ENCODE data around the gene KIAA0319L. TPM values are rescaled to one million over a fixed set of nuclear protein-coding genes. Genes with fewer than 3 reads are reported as not detected.

Gene KIAA0319L
- total RNA-seq, 4 donors from 2014 or later, result 28.5 to 35.7 (median 32.7) TPM

DNA sequence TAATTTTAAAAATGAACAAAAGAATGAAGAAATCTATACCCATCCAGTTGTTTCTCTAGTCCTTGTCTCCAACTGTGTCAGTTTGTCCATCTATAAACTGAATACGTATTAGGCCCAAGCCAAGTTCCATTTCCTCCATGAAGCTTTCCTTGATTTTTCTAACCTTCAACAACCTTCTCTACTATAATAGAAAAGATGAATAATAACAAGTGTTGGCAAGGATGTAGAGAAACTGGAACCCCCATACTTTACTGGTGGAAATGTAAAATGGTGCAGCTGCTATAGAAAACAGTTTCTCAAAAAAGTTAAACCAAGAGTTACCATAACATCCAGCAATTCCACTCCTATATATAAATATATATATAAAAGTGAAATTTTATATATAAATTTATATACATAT lies 10.6 kb downstream of the KIAA0319L start:
- peaks cover 16 to 22% (median 20%) of the 10 kb centered on the region in 4 donors for H3K4me1 ChIP-seq
- no peak overlapping the region for H3K4me3 ChIP-seq
- WGBS, result 100% methylated on average over 1 of the region's 1 CpG
- no peaks in the 10 kb centered on the region for H3K9me3 ChIP-seq
- TF ChIP-seq POLR2A (IDR thresholded peaks at IDR 0.05; ENCODE audit: low read depth) (no peak), EP300 (IDR thresholded peaks at IDR 0.05) (no peak), POLR2AphosphoS5 (IDR thresholded peaks at IDR 0.05) (no peak)
- TF ChIP-seq, protein P1, sequence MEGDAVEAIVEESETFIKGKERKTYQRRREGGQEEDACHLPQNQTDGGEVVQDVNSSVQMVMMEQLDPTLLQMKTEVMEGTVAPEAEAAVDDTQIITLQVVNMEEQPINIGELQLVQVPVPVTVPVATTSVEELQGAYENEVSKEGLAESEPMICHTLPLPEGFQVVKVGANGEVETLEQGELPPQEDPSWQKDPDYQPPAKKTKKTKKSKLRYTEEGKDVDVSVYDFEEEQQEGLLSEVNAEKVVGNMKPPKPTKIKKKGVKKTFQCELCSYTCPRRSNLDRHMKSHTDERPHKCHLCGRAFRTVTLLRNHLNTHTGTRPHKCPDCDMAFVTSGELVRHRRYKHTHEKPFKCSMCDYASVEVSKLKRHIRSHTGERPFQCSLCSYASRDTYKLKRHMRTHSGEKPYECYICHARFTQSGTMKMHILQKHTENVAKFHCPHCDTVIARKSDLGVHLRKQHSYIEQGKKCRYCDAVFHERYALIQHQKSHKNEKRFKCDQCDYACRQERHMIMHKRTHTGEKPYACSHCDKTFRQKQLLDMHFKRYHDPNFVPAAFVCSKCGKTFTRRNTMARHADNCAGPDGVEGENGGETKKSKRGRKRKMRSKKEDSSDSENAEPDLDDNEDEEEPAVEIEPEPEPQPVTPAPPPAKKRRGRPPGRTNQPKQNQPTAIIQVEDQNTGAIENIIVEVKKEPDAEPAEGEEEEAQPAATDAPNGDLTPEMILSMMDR (IDR thresholded peaks at IDR 0.05), result no peak
- peaks cover 9 to 37% (median 15%) of the 10 kb centered on the region in 4 donors for H3K36me3 ChIP-seq
- intact Hi-C loops (cut with DNase I), result no loop called here
- H3K27ac ChIP-seq (replicated peaks in 1 of 4), result no peak overlapping the region
- DNase-seq (ENCODE audit: extremely low spot score), result no peak
- H3K27me3 ChIP-seq, result no peaks in the 10 kb centered on the region

DNA sequence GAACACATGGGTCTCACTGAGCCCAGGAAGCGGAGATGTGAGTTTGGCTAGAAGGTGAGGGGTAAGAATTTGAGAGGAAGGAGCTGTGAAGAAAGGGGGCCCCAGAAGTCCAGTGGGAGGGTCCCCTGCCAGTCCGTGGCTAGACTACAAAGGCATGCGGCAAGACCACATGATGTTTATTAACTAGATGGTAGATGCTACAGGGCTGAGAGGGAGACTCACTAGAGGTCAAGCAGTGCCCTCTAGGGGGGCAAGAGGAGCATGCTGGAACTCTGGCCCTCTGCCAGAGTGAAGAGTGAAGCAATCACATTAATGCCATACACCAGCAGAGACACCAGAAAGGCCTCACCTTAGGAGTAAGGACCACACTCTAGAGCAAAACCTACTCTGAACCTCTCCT lies 12.2 kb downstream of the KIAA0319L start:
- intact Hi-C loops (cut with DNase I), result no loop called here
- WGBS, result 78% methylated on average over 3 of the region's 3 CpGs
- peaks cover 31 to 37% (median 36%) of the 10 kb centered on the region in 4 donors for H3K4me1 ChIP-seq
- no peak overlapping the region for H3K4me3 ChIP-seq
- DNase-seq (ENCODE audit: extremely low spot score), result no peak
- no peaks in the 10 kb centered on the region for H3K27me3 ChIP-seq
- H3K9me3 ChIP-seq, result no peaks in the 10 kb centered on the region
- no peak for TF ChIP-seq EP300 (IDR thresholded peaks at IDR 0.05)
- TF ChIP-seq, protein P1 (IDR thresholded peaks at IDR 0.05), result peak in 2 of 3 experiments; percentile 11 to 21
- no peak for TF ChIP-seq POLR2A (IDR thresholded peaks at IDR 0.05; ENCODE audit: low read depth)
- peak in 1 of 2 donors; percentile 24 for TF ChIP-seq POLR2AphosphoS5 (IDR thresholded peaks at IDR 0.05)
- peaks cover 3 to 23% (median 7%) of the 10 kb centered on the region in 4 donors for H3K36me3 ChIP-seq
- no peak overlapping the region for H3K27ac ChIP-seq (replicated peaks in 1 of 4)

DNA sequence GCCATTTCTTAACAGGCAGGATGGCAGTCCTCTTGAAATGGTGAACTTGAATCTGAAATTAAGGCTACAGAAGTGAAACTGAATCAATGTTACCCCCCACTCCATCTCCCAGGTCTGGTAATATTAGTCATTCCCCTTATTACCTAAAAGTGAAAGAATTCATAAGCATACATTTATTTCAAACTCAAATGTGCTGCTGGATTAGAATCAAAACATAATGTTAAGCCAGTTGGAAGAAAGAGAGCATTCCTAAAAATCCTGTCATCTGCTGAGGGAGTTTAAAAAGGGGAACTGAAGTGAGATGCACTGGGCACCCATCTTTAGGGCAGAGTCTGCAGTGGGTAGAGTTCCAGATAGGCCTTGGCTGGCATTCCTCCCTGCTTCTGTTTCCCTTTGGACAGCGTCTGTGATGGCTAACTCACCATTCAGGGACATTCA lies 17.4 kb downstream of the KIAA0319L start:
- H3K27me3 ChIP-seq, result no peaks in the 10 kb centered on the region
- TF ChIP-seq, protein P1 (IDR thresholded peaks at IDR 0.05), result no peak
- no peak for TF ChIP-seq POLR2AphosphoS5 (IDR thresholded peaks at IDR 0.05)
- TF ChIP-seq POLR2A (IDR thresholded peaks at IDR 0.05; ENCODE audit: low read depth), result no peak
- no peak for TF ChIP-seq EP300 (IDR thresholded peaks at IDR 0.05)
- WGBS, result 0% methylated on average over 1 of the region's 1 CpG
- no peak overlapping the region for H3K4me3 ChIP-seq
- H3K27ac ChIP-seq (replicated peaks in 1 of 4), result peak overlapping the region; percentile 42 to 69 (median 58)
- no peaks in the 10 kb centered on the region for H3K9me3 ChIP-seq
- intact Hi-C loops (cut with DNase I), result no loop called here
- H3K4me1 ChIP-seq, result peaks cover 48 to 70% (median 63%) of the 10 kb centered on the region in 4 donors
- no peak for DNase-seq (ENCODE audit: extremely low spot score)
- H3K36me3 ChIP-seq, result no peaks in the 10 kb centered on the region

DNA sequence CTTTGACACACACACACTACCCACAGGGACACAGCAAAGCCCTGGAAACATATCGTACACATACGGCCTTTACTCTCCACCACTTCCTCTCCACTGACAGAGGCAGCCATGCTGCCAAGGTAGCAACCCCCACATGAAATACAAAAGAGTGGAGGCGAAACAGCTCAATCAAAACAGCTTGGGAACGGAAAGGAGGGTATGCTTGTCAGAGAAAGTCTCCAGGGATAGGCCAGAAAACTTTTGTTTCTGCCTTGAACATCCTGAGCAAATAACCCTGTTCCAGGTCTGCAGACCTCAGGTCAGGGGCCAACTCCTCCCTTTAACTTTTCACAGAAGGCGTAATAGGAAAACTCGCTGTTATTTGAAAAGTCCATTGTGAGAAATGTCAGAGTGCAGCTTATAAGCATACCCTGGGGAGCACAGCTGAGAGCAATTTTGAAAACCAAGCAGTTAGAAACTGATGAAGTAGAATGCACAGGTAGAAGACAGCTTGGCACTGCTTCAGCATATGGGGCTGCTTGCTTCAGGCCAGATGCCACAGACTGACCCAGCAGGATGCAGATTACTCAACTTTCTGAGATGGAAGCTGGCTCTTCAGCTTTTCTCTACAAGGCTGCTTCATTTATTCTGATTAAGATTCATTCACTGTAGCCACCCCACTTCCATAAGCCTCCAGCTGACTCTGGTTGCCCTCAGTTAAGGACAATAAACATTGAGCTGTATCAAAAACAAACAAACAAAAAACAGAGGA lies 18.0 kb downstream of the KIAA0319L start:
- intact Hi-C loops (cut with DNase I), result no loop called here
- peak overlapping the region; percentile 42 to 69 (median 58) for H3K27ac ChIP-seq (replicated peaks in 1 of 4)
- WGBS, result 49% methylated on average over 6 of the region's 6 CpGs
- TF ChIP-seq POLR2A (IDR thresholded peaks at IDR 0.05; ENCODE audit: low read depth), result no peak
- TF ChIP-seq POLR2AphosphoS5 (IDR thresholded peaks at IDR 0.05), result no peak
- TF ChIP-seq EP300 (IDR thresholded peaks at IDR 0.05), result no peak
- no peaks in the 10 kb centered on the region for H3K36me3 ChIP-seq
- H3K4me1 ChIP-seq, result peaks cover 48 to 67% (median 62%) of the 10 kb centered on the region in 4 donors
- DNase-seq (ENCODE audit: extremely low spot score), result no peak
- no peaks in the 10 kb centered on the region for H3K9me3 ChIP-seq
- no peaks in the 10 kb centered on the region for H3K27me3 ChIP-seq
- no peak overlapping the region for H3K4me3 ChIP-seq

DNA sequence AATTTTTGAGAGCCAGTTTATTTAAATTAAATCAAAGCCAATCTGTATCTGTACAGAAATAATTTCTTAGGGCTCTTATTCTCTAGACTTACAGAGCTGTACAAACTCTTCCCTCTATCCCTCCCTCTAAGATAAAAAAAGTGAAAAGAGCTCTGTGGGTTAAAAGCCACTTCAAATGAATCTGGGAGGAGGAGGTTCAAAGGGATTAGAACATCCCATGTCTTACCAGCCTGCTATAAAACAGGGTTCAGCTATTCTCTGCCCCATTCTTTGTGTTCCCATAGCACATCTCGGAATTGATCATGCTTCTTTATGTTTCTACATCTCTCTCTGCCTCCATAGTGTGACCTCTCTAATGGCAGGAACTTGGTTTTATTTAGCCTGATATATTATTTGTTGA lies 19.4 kb downstream of the KIAA0319L start:
- 100% methylated on average over 1 of the region's 1 CpG for WGBS
- Histone ChIP-seq H3K9me3 (no peaks in the 10 kb centered on the region), H3K27me3 (no peaks in the 10 kb centered on the region), H3K27ac (replicated peaks in 1 of 4) (peak overlapping the region; percentile 14 to 69 (median 28)), H3K36me3 (no peaks in the 10 kb centered on the region), H3K4me3 (no peak overlapping the region), H3K4me1 (peaks cover 62 to 81% (median 76%) of the 10 kb centered on the region in 4 donors)
- TF ChIP-seq, protein P1 (IDR thresholded peaks at IDR 0.05), result no peak
- no peak for TF ChIP-seq POLR2AphosphoS5 (IDR thresholded peaks at IDR 0.05)
- TF ChIP-seq POLR2A (IDR thresholded peaks at IDR 0.05; ENCODE audit: low read depth), result no peak
- TF ChIP-seq EP300 (IDR thresholded peaks at IDR 0.05), result no peak
- intact Hi-C loops (cut with DNase I), result no loop called here
- DNase-seq (ENCODE audit: extremely low spot score), result no peak

Data from esophagus muscularis mucosa (tissue), 4 donors.